GM12873 (cell line): ENCODE measurements around the gene ZFP69B.

Experiments used
- TF ChIP-seq, protein P1 (sequence below): IDR thresholded peaks from 2 replicates; pipeline ENCODE4 v1.5.1; 2012; ENCODE audit warnings: low read depth, mild to moderate bottlenecking, moderate library complexity, low read length, control low read depth; ENCODE audit not compliant: insufficient read depth; ENCODE audit errors: missing control alignments

The ZFP69B gene

DNA sequence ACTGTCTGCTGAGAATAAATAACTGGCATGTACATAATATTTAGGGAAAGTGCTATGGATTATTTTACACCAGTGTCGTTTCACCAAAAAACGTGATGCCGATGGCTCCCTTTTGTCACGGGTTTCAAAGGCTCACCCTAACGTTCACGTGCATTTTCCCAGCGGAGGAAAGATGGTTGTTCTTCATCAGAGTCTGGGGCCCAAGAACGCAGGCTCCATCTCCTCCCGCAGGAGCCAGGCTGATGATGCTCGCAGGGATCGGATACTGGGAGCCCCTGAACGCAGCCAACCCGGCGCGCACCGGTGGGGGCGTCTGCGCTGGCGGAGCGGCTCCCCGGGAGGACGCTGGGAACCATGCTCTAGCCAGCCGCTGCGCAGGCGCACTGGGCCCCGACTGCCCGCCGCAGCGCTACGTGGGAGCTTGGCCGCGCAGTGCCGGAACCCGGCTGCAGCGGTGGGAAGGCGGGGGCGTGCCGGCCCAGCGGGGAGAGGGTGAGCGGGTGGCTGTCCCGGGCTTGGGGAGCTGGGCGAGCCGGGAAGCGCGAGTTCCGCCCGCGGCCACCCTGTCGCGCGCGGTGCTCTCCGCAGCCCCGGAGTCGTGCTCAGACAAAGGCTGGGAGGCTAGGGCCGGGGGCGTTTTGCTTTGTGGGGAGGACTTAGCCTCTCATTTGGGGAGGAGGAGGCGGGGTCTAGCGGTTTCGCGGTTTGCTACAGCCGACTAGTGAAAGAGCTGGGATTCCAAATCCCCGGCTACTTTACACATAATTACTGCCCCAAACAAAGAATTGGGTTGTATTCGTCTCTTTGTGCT, at the start of gene ZFP69B:
Gene ZFP69B, plus strand, starts transcription at position 793 of the 811 bp plus-strand sequence. CDS start 486 bp downstream, outside the sequence.
- TF ChIP-seq, protein P1, sequence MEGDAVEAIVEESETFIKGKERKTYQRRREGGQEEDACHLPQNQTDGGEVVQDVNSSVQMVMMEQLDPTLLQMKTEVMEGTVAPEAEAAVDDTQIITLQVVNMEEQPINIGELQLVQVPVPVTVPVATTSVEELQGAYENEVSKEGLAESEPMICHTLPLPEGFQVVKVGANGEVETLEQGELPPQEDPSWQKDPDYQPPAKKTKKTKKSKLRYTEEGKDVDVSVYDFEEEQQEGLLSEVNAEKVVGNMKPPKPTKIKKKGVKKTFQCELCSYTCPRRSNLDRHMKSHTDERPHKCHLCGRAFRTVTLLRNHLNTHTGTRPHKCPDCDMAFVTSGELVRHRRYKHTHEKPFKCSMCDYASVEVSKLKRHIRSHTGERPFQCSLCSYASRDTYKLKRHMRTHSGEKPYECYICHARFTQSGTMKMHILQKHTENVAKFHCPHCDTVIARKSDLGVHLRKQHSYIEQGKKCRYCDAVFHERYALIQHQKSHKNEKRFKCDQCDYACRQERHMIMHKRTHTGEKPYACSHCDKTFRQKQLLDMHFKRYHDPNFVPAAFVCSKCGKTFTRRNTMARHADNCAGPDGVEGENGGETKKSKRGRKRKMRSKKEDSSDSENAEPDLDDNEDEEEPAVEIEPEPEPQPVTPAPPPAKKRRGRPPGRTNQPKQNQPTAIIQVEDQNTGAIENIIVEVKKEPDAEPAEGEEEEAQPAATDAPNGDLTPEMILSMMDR: peak; percentile 13

DNA sequence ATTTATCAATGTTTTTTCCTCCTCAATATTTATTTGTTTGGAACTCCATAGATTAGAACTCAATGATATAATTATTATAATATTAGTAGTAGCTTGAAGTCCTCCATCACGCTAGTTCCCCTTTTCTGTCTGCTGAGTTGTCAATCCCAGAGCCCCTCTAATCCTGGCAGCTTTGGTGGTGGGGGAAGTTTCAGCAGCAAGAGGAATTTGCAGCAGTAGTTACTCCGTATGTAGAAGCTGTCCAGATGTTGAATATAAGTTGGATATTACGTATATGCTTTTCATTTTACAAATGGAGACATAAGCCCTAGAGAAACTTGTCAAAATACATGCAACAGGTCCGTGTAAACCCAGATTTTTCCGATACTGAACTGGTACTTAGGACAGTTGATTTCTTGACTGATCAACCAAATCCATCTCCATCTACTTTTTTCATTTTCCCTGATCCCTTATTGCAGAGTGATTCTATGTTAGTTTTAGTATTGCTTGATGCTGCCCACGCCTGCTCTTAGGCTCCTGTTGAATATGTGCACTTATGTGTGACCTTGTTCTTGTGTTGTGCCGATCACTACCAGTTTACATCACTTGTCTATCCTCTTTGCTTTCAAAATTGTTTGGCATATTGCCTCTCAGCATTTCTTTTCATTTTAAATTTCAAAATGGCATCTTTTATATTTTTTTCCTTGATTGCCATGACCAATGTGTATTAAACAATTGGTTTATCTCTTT, 48.6 kb upstream of the ZFP69B start:
- TF ChIP-seq, protein P1: no peak

DNA sequence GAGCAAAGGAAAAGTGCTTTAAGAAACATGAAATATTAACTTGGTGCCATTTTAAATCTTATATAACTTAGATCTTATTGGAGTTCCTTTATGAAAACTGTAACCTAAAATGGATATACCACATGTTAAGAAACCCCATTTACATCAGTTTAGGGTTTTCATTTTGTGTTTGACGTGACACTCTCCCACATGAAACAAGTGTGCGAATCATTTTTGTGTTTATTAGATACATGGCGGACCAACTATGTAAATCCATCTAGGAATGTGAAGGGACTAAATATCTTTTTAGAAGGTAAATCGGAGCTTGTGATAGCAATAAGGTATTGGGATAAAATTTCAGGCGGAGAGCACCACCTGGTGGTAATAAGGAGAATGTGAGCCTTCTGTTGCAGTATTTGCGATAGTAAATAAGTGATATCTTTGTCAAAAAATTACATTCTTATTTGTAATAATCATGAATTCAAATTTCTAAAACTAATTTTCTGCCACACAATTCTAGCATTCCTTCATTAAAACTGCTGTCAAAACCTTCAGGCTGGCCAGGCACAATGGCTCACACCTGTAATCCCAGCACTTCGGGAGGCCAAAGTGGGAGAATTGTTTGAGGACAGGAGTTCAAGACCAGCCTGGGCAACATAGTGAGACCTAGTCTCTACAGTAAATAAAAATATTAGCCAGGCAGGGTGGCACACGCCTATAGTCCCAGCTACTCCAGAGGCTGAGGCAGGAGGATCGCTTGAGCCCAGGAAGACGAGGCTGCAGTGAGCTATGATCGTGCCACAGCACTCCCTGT, 45.4 kb upstream of the ZFP69B start:
- TF ChIP-seq, protein P1: peak; percentile 68

DNA sequence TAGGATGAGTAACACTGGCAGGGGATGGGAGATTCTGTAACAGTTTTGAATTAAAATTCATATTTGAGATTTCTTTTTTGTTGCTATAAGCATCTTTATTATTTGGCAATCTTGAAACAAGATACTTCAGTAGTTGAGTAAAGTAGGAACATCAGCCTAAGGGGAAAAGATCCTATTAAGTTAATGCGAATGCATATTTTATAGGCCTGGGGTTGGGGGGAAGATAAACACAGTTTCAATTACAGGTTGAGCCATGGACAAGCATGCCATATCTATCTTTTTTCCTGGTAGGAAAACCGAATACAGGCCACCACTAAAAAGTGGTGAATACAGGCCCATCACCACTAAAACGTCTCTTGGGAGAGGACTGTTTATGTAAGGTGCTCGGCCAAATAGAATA, 44.5 kb upstream of the ZFP69B start:
- TF ChIP-seq, protein P1: no peak

DNA sequence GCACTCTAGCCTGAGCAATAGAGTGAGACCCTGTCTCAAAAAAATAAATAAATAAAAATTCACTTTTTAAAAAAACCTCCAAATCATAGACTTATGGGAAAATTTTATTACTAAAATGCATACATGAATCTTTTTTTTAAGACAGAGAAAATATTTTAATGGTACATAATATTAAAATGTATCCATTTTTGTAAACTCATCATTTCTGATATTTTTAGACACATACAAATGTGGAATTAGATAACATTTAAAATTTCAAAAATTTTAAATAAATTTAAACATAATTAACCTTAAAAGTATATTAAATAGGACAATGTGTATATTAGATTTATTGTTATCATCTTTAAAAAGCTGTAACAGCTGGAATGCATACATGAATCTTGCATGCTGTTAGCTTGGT, 42.8 kb upstream of the ZFP69B start:
- TF ChIP-seq, protein P1: no peak

DNA sequence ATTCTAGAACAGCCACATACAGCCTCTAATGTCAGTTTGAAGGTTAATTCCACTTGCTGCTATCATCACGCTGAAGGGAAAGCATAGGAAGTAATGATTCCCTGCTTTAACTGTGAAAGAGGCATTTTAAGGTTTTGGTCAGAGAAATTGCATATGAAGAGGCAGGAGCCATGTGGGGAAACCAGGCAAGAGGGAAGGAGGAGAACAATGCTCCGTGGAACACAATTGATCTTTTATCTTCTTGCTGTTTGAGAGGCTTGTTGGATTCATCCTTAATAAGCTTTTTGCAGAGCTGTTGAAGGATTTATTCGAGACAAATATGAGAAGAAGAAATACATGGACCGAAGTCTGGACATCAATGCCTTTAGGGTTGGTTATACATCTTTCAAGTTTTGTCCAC, 40.8 kb upstream of the ZFP69B start:
- TF ChIP-seq, protein P1: no peak

DNA sequence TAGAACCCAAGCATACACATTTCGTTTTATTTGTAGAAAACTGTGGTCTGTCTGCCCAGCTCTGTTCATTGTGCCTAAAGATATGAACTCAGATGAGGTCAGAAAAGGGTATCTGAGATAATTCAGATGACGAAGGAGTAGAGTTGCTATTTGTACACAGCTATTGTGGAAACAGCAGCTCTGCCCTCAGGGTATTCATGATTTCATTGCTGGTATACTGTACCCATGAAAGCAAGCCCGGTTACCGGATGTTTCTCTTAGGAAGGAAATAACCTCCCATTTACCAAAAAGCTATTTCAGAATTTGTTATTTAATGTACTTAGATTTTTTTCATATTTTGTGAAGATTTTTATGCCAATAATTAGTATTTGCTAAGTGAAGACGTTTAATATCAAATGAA, 39.0 kb upstream of the ZFP69B start:
- TF ChIP-seq, protein P1: no peak
